HG03108 (cell line): Measurements from ENCODE around the gene SLC9A3.

ENCODE experiments used
- ATAC-seq: cut with Tn5 transposase; IDR thresholded peaks from one replicate; pipeline ENCODE4 v1.9.1; 2021; ENCODE audit warnings: moderate library complexity; ENCODE audit not compliant: unreplicated experiment

Gene SLC9A3

DNA sequence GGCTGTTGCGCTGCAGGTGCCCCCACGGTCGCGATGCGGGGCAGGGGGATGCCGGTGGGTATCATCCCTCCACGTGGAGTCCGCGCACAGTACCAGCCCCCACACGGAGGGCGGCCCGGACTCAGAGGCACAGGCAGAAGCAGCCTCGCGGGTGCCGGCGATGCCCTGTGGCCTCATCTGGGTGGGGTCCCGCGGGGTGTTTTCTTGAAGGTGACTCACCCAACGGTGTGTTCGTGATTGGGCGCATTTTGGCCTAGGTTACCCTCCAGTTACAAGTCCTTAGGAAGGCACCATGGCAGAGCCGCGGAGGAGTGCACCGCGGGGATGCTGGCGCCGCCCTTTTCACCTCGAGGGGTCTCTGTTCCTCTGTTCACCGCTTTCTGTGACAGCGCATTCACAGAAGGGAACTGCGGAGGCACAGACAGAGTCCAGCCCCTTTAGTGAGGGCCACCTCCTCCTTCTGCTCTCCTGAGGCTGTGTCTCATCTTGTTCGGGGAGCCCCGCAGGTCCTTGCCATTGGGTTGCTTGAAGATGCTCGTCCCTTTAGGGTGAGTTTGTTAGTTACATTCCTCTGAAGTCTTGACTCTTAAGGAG lies 102.9 kb downstream of the SLC9A3 start:
- no peak for ATAC-seq

DNA sequence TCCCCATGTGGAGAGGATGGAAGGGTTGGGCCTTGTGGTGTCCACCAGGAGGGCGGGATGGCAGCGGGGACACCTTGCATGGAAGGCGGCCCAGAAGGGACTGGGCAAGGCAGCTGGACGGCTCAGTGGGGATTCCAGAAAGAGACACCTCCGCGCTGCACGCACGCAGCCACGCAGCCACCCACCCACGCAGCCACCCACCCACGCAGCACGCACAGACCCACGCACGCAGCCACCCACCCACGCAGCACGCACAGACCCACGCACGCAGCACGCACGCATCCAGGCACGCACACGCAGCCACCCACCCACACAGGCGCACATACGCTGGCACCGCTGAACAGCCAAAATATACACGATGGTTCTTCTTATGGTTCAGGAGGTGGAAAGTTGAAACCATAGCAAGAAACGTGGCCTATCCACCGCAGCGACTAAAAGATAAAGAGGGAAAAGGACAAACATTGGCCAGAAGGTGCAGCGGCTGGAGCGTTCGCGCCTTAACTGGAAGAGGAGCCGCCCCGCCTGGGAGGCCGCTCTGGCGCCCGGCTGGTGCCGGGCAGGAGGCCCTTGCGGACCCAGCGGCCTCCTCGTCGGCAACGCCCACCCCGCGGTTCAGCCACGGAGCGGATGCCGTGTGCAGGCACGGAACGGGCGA lies 103.5 kb downstream of the SLC9A3 start:
- no peak for ATAC-seq
